ENCODE measurements around the gene NLGN1. TPM values are rescaled to one million over a fixed set of nuclear protein-coding genes. Genes with fewer than 3 reads are reported as not detected.
A peak's percentile ranks its signal among the peaks of the same experiment; 100 is the strongest.

Gene NLGN1
- total RNA-seq, 1 experiment from 2014 or later, result not detected

DNA sequence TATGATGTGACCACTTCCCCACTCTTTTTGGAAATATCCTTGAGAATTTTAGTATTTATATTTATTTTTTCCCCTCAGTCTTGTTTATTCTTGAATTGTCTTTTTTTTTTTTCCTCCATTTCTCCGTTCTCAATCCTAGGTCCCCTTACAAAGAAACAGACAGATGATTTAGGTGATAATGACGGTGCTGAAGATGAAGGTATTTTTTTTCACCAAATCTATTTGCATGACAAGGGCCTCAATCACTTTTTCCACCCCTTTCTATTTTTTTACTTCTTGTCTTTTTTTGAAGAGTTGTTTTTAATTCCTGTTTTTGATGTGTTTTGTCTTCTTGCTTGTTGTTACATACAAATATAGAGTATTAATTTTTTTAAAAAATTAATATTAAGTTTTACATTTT is 402.6 kb downstream of the NLGN1 start:
- no peak overlapping the region for H3K27ac ChIP-seq (ENCODE audit: low read depth, low read length)
- BruUV-seq (replicated peaks), result no TSS peak
- no peaks in the 10 kb centered on the region for H3K79me2 ChIP-seq (ENCODE audit: insufficient read depth, low read length)
- ATAC-seq (no peak), DNase-seq (ENCODE audit: low read depth, low spot score) (no peak)
- no peak overlapping the region for H3K4me3 ChIP-seq (replicated peaks in 1 of 2; ENCODE audit: low read depth in 1 of 2, low read length in 2 of 2)
- no peaks in the 10 kb centered on the region for H3K9me2 ChIP-seq (ENCODE audit: insufficient read depth)
- peak overlapping the region; percentile 72 for H2AFZ ChIP-seq (ENCODE audit: low read depth, low read length, poor library complexity, severe bottlenecking)
- no peaks in the 10 kb centered on the region for H3K27me3 ChIP-seq (ENCODE audit: insufficient read depth, low read length)
- POLR2A ChIA-PET, result no interaction called here
- no peaks in the 10 kb centered on the region for H3K4me1 ChIP-seq (ENCODE audit: control insufficient read depth in 1 of 2, insufficient read depth in 2 of 2, low read length in 2 of 2)
- no peak overlapping the region for H3K9ac ChIP-seq (ENCODE audit: low read length)
- H4K20me1 ChIP-seq (ENCODE audit: insufficient read depth), result no peaks in the 10 kb centered on the region
- TF ChIP-seq FOSL1 (IDR thresholded peaks at IDR 0.05; ENCODE audit: low read depth) (no peak), EZH2 (IDR thresholded peaks at IDR 0.05) (no peak), RAD21 (IDR thresholded peaks at IDR 0.05; ENCODE audit: low read depth) (no peak), MAX (IDR thresholded peaks at IDR 0.05) (no peak), ELF1 (IDR thresholded peaks at IDR 0.05; ENCODE audit: borderline replicate concordance, low read depth) (no peak), YY1 (IDR thresholded peaks at IDR 0.05; ENCODE audit: extremely low read depth, insufficient replicate concordance, low read depth, low read length) (no peak)
- TF ChIP-seq, protein P1, sequence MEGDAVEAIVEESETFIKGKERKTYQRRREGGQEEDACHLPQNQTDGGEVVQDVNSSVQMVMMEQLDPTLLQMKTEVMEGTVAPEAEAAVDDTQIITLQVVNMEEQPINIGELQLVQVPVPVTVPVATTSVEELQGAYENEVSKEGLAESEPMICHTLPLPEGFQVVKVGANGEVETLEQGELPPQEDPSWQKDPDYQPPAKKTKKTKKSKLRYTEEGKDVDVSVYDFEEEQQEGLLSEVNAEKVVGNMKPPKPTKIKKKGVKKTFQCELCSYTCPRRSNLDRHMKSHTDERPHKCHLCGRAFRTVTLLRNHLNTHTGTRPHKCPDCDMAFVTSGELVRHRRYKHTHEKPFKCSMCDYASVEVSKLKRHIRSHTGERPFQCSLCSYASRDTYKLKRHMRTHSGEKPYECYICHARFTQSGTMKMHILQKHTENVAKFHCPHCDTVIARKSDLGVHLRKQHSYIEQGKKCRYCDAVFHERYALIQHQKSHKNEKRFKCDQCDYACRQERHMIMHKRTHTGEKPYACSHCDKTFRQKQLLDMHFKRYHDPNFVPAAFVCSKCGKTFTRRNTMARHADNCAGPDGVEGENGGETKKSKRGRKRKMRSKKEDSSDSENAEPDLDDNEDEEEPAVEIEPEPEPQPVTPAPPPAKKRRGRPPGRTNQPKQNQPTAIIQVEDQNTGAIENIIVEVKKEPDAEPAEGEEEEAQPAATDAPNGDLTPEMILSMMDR (IDR thresholded peaks at IDR 0.05 in 2 of 3, conservative IDR thresholded peaks at IDR 0.05 in 1 of 3; ENCODE audit: borderline replicate concordance in 1 of 3, insufficient read depth in 1 of 3, low read depth in 2 of 3, low read length in 2 of 3), result no peak
- intact Hi-C loops (cut with micrococcal nuclease), result no loop called here
- CTCF ChIA-PET, result no interaction called here
- H3K4me2 ChIP-seq (ENCODE audit: low read length), result no peak overlapping the region
- no peaks in the 10 kb centered on the region for H3K36me3 ChIP-seq (ENCODE audit: control insufficient read depth in 1 of 2, insufficient read depth in 2 of 2, low read length in 2 of 2)
- H3K9me3 ChIP-seq (ENCODE audit: control insufficient read depth in 1 of 2, insufficient read depth in 1 of 2, low read depth in 1 of 2, low read length in 2 of 2), result no peaks in the 10 kb centered on the region
- RAD21 ChIA-PET (ENCODE audit: low non-redundant PET in 1 of 2, low total read pairs in 2 of 2, uncharacterized antibody in 2 of 2, unreplicated experiment in 2 of 2), result no interaction called here

- Histone ChIP-seq H3K4me1 (ENCODE audit: control insufficient read depth in 1 of 2, insufficient read depth in 2 of 2, low read length in 2 of 2) (no peaks in the 10 kb centered on the region), H3K79me2 (ENCODE audit: insufficient read depth, low read length) (no peaks in the 10 kb centered on the region), H3K9me3 (ENCODE audit: control insufficient read depth in 1 of 2, insufficient read depth in 1 of 2, low read depth in 1 of 2, low read length in 2 of 2) (no peaks in the 10 kb centered on the region), H3K4me3 (replicated peaks in 1 of 2; ENCODE audit: low read depth in 1 of 2, low read length in 2 of 2) (no peak overlapping the region), H3K36me3 (ENCODE audit: control insufficient read depth in 1 of 2, insufficient read depth in 2 of 2, low read length in 2 of 2) (no peaks in the 10 kb centered on the region), H3K4me2 (ENCODE audit: low read length) (no peak overlapping the region), H3K27me3 (ENCODE audit: insufficient read depth, low read length) (no peaks in the 10 kb centered on the region), H3K9me2 (ENCODE audit: insufficient read depth) (no peaks in the 10 kb centered on the region), H3K27ac (ENCODE audit: low read depth, low read length) (no peak overlapping the region), H3K9ac (ENCODE audit: low read length) (no peak overlapping the region), H2AFZ (ENCODE audit: low read depth, low read length, poor library complexity, severe bottlenecking) (no peak overlapping the region), H4K20me1 (ENCODE audit: insufficient read depth) (no peaks in the 10 kb centered on the region)
- no peak for DNase-seq (ENCODE audit: low read depth, low spot score)
- intact Hi-C loops (cut with micrococcal nuclease), result no loop called here
- no peak for ATAC-seq
- CTCF ChIA-PET, result no interaction called here
- BruUV-seq (replicated peaks), result no TSS peak
- RAD21 ChIA-PET (ENCODE audit: low non-redundant PET in 1 of 2, low total read pairs in 2 of 2, uncharacterized antibody in 2 of 2, unreplicated experiment in 2 of 2), result no interaction called here
- POLR2A ChIA-PET, result no interaction called here
- TF ChIP-seq ZNF274 (IDR thresholded peaks at IDR 0.05; ENCODE audit: low read depth, low read length), result no peak
- no peak for TF ChIP-seq POLR2A (IDR thresholded peaks at IDR 0.05; ENCODE audit: borderline replicate concordance, extremely low read depth, insufficient read depth, insufficient read length)
- no peak for TF ChIP-seq FOSL1 (IDR thresholded peaks at IDR 0.05; ENCODE audit: low read depth)
- TF ChIP-seq SP1 (IDR thresholded peaks at IDR 0.05; ENCODE audit: low read depth), result no peak
- TF ChIP-seq, protein P1 (IDR thresholded peaks at IDR 0.05 in 2 of 3, conservative IDR thresholded peaks at IDR 0.05 in 1 of 3; ENCODE audit: borderline replicate concordance in 1 of 3, insufficient read depth in 1 of 3, low read depth in 2 of 3, low read length in 2 of 3), result no peak
- TF ChIP-seq JUND (IDR thresholded peaks at IDR 0.05), result no peak
- no peak for TF ChIP-seq MAX (IDR thresholded peaks at IDR 0.05)
- TF ChIP-seq, protein P2, sequence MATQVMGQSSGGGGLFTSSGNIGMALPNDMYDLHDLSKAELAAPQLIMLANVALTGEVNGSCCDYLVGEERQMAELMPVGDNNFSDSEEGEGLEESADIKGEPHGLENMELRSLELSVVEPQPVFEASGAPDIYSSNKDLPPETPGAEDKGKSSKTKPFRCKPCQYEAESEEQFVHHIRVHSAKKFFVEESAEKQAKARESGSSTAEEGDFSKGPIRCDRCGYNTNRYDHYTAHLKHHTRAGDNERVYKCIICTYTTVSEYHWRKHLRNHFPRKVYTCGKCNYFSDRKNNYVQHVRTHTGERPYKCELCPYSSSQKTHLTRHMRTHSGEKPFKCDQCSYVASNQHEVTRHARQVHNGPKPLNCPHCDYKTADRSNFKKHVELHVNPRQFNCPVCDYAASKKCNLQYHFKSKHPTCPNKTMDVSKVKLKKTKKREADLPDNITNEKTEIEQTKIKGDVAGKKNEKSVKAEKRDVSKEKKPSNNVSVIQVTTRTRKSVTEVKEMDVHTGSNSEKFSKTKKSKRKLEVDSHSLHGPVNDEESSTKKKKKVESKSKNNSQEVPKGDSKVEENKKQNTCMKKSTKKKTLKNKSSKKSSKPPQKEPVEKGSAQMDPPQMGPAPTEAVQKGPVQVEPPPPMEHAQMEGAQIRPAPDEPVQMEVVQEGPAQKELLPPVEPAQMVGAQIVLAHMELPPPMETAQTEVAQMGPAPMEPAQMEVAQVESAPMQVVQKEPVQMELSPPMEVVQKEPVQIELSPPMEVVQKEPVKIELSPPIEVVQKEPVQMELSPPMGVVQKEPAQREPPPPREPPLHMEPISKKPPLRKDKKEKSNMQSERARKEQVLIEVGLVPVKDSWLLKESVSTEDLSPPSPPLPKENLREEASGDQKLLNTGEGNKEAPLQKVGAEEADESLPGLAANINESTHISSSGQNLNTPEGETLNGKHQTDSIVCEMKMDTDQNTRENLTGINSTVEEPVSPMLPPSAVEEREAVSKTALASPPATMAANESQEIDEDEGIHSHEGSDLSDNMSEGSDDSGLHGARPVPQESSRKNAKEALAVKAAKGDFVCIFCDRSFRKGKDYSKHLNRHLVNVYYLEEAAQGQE (IDR thresholded peaks at IDR 0.05; ENCODE audit: low read depth), result no peak
Measured at GRCh38 chr3:173814809-173815208, 417.3 kb downstream of the NLGN1 start.
